ENCODE data around the gene ALKBH4. TPM values are rescaled to one million over a fixed set of nuclear protein-coding genes. Genes with fewer than 3 reads are reported as not detected.
"Not testable (repeated sequence)": the region's sequence is repeated elsewhere in the genome, so short reads cannot be mapped to it uniquely, and the experiment has no call there.

The ALKBH4 gene
- total RNA-seq (10 to 100 TPM in 1 of 5 donors, 1 to 10 TPM in 4; 1.2 to 27.4 (median 7.5) TPM), polyA plus RNA-seq (1 to 10 TPM; 8.7 to 9.5 (median 9.2) TPM)
- long read RNA-seq, donor 1, partial matches to known transcripts, result 0 of 1 reads
- long read RNA-seq, donor 1, other reads (novel, unspliced or antisense), result 0 of 1 reads
- long read RNA-seq, donor 2, partial matches to known transcripts, result 0 of 3 reads
- long read RNA-seq, donor 2, other reads (novel, unspliced or antisense), result 0 of 3 reads
- long read RNA-seq, donor 3, partial matches to known transcripts, result 0 of 1 reads
- long read RNA-seq, donor 3, other reads (novel, unspliced or antisense), result 0 of 1 reads
- long read RNA-seq, donor 4, partial matches to known transcripts, result 0 of 1 reads
- long read RNA-seq, donor 4, other reads (novel, unspliced or antisense), result 0 of 1 reads
- long read RNA-seq, donor 5, transcript ALKBH4-201 (3 exons, 2,105 nt), result major isoform, 6 of 6 reads
- long read RNA-seq, donor 5, partial matches to known transcripts, result 0 of 6 reads
- long read RNA-seq, donor 5, other reads (novel, unspliced or antisense), result 0 of 6 reads
- long read RNA-seq, donor 6, partial matches to known transcripts, result 0 of 4 reads
- long read RNA-seq, donor 6, other reads (novel, unspliced or antisense), result 0 of 4 reads
- long read RNA-seq, donor 7, transcript ALKBH4-201 (3 exons, 2,105 nt), result major isoform, 6 of 7 reads
- long read RNA-seq, donor 7, partial matches to known transcripts, result 0 of 7 reads
- long read RNA-seq, donor 7, other reads (novel, unspliced or antisense), result 0 of 7 reads
- long read RNA-seq, donor 8, partial matches to known transcripts, result 0 of 3 reads
- long read RNA-seq, donor 8, other reads (novel, unspliced or antisense), result 0 of 3 reads
- long read RNA-seq, donor 9, partial matches to known transcripts, result 0 of 5 reads
- long read RNA-seq, donor 9, other reads (novel, unspliced or antisense), result 0 of 5 reads
- long read RNA-seq, donor 10, partial matches to known transcripts, result 0 of 5 reads
- long read RNA-seq, donor 10, other reads (novel, unspliced or antisense), result 0 of 5 reads

- peaks cover 6 to 25% (median 20%) of the 10 kb centered on the region in 4 donors for H3K36me3 ChIP-seq
- 0 to 1% (median 1%) methylated on average over 15 to 81 of the region's 81 CpGs for WGBS, 5 donors
- no peaks in the 10 kb centered on the region for H3K27me3 ChIP-seq
- H3K9me3 ChIP-seq, result no peaks in the 10 kb centered on the region
- intact Hi-C loops (cut with DNase I; ENCODE audit: low total_unique reads), result loop anchor here (10.0 kb wide), 1 partner anchor 180 kb away; the partner anchor contains the start of gene SH2B2
- TF ChIP-seq POLR2AphosphoS5 (IDR thresholded peaks at IDR 0.05) (peak; percentile 68 to 91 (median 80)), EP300 (IDR thresholded peaks at IDR 0.05) (no peak), POLR2A (IDR thresholded peaks at IDR 0.05) (no peak)
- peaks cover 15 to 53% (median 43%) of the 10 kb centered on the region in 4 donors for H3K4me1 ChIP-seq
- peak within 1 kb of the TSS; percentile 95 to 100 (median 98) for H3K4me3 ChIP-seq
- peak; percentile 97 for DNase-seq
- H3K27ac ChIP-seq, result peak within 1 kb of the TSS; percentile 39 to 85 (median 78)
Observed at GRCh38 chr7:102464577-102465280, at the start of gene ALKBH4, which contains the start of gene LRWD1. Gene ALKBH4 (minus strand): TSS chr7:102464863. CDS start chr7:102464836, 27 bp downstream. Gene LRWD1 (plus strand): TSS chr7:102464984. CDS start chr7:102465081, 97 bp downstream.

GRCh38 chr7:102512642-102513221, 48.1 kb upstream of the ALKBH4 start:
- H3K36me3 ChIP-seq; intact Hi-C loops (cut with DNase I; ENCODE audit: low total_unique reads); H3K27me3 ChIP-seq; H3K4me1 ChIP-seq; H3K9me3 ChIP-seq: not testable (repeated sequence)
- Histone ChIP-seq H3K27ac (peak overlapping the region; percentile 46 to 78 (median 75)), H3K4me3 (peak overlapping the region in 3 of 4 donors; percentile 7 to 31 (median 25))
- peak; percentile 23 to 95 for DNase-seq
- WGBS, 5 donors, result 0 to 28% (median 9%) methylated on average over 2 to 5 of the region's 5 CpGs

GRCh38 chr7:102511860-102512522, 47.3 kb upstream of the ALKBH4 start:
- H3K36me3 ChIP-seq; H3K4me3 ChIP-seq; DNase-seq; H3K27ac ChIP-seq; H3K9me3 ChIP-seq; H3K4me1 ChIP-seq; intact Hi-C loops (cut with DNase I; ENCODE audit: low total_unique reads); H3K27me3 ChIP-seq: not testable (repeated sequence)
- WGBS, 5 donors, result no CpG with 5 or more reads among the region's 30 CpGs

GRCh38 chr7:102510575-102510974, 45.9 kb upstream of the ALKBH4 start:
- DNase-seq; H3K27me3 ChIP-seq; H3K4me3 ChIP-seq; H3K27ac ChIP-seq; H3K36me3 ChIP-seq; intact Hi-C loops (cut with DNase I; ENCODE audit: low total_unique reads); H3K9me3 ChIP-seq; H3K4me1 ChIP-seq: not testable (repeated sequence)
- WGBS, 5 donors, result 63 to 75% (median 65%) methylated on average over 4 to 6 of the region's 8 CpGs; no CpG with 5 or more reads in 1 of the 5 donors

- not testable (repeated sequence) for DNase-seq
- whole genome bisulfite sequencing, 5 donors, result 89 to 95% (median 92%) methylated on average over 2 of the region's 8 CpGs; no CpG with 5 or more reads in 1 of the 5 donors
Observed at GRCh38 chr7:102507410-102508088, 42.9 kb upstream of the ALKBH4 start.

GRCh38 chr7:102505298-102506185, 40.9 kb upstream of the ALKBH4 start:
- DNase-seq, H3K27ac ChIP-seq: not testable (repeated sequence)

More at GRCh38 chr7:102507410-102508088, 42.9 kb upstream of the ALKBH4 start:
- H3K9me3 ChIP-seq; H3K27ac ChIP-seq; intact Hi-C loops (cut with DNase I; ENCODE audit: low total_unique reads); H3K4me1 ChIP-seq; H3K27me3 ChIP-seq; H3K4me3 ChIP-seq; H3K36me3 ChIP-seq: not testable (repeated sequence)

GRCh38 chr7:102503141-102503540, 38.5 kb upstream of the ALKBH4 start:
- no CpG with 5 or more reads among the region's 12 CpGs for WGBS, 5 donors
- H3K4me3 ChIP-seq; H3K27me3 ChIP-seq; intact Hi-C loops (cut with DNase I; ENCODE audit: low total_unique reads); DNase-seq; H3K36me3 ChIP-seq; H3K4me1 ChIP-seq; H3K9me3 ChIP-seq; H3K27ac ChIP-seq: not testable (repeated sequence)

More at GRCh38 chr7:102505298-102506185, 40.9 kb upstream of the ALKBH4 start:
- intact Hi-C loops (cut with DNase I; ENCODE audit: low total_unique reads); H3K4me1 ChIP-seq; H3K4me3 ChIP-seq; H3K36me3 ChIP-seq; H3K9me3 ChIP-seq; H3K27me3 ChIP-seq: not testable (repeated sequence)
- 66 to 93% (median 79%) methylated on average over 4 to 5 of the region's 24 CpGs; no CpG with 5 or more reads in 1 of the 5 donors for WGBS, 5 donors

GRCh38 chr7:102498321-102498720, 33.7 kb upstream of the ALKBH4 start:
- intact Hi-C loops (cut with DNase I; ENCODE audit: low total_unique reads); DNase-seq; H3K36me3 ChIP-seq; H3K9me3 ChIP-seq; H3K27me3 ChIP-seq; H3K4me1 ChIP-seq; H3K27ac ChIP-seq; H3K4me3 ChIP-seq: not testable (repeated sequence)
- 84 to 94% (median 87%) methylated on average over 9 to 11 of the region's 16 CpGs; no CpG with 5 or more reads in 1 of the 5 donors for WGBS, 5 donors
